ENCODE measurements around the gene KCNQ1.

KCNQ1 gene

GRCh38 chr11:2800655-2801531, 356.1 kb downstream of the KCNQ1 start:
- Histone ChIP-seq H3K9ac (ENCODE audit: low read depth, low read length, poor library complexity, severe bottlenecking) (no peak overlapping the region), H3K4me2 (ENCODE audit: low read depth, low read length, poor library complexity, severe bottlenecking) (no peak overlapping the region), H3K79me2 (ENCODE audit: insufficient read depth, low read length) (no peaks in the 10 kb centered on the region; the same call in 1 of the 2 replicates), H3K4me1 (ENCODE audit: insufficient read depth, low read length, poor library complexity, severe bottlenecking) (peaks cover 8% of the 10 kb centered on the region), H3K27me3 (ENCODE audit: insufficient read depth, low read length, poor library complexity, severe bottlenecking) (no peaks in the 10 kb centered on the region), H3K9me2 (replicated peaks; ENCODE audit: low read depth, low read length) (no peaks in the 10 kb centered on the region), H3K4me3 (ENCODE audit: low read length, poor library complexity, severe bottlenecking) (no peak overlapping the region), H3F3A (ENCODE audit: low read depth) (no peaks in the 10 kb centered on the region), H3K9me3 (ENCODE audit: insufficient read depth, low read depth, low read length) (peaks cover 8% of the 10 kb centered on the region; the same call in 1 of the 2 replicates), H4K20me1 (ENCODE audit: insufficient read depth, low read length, poor library complexity, severe bottlenecking) (no peaks in the 10 kb centered on the region), H3K36me3 (ENCODE audit: insufficient read depth, low read length) (no peaks in the 10 kb centered on the region; the same call in 1 of the 2 replicates), H2AFZ (ENCODE audit: low read length) (no peak overlapping the region)
- TF ChIP-seq CTCF (conservative IDR thresholded peaks at IDR 0.05; ENCODE audit: low read length) (no peak), EZH2phosphoT487 (IDR thresholded peaks at IDR 0.05; ENCODE audit: borderline replicate concordance) (no peak)

GRCh38 chr11:2801711-2802388, 357.0 kb downstream of the KCNQ1 start:
- H3K9ac ChIP-seq (ENCODE audit: low read depth, low read length, poor library complexity, severe bottlenecking), result no peak overlapping the region
- H3K27me3 ChIP-seq (ENCODE audit: insufficient read depth, low read length, poor library complexity, severe bottlenecking), result no peaks in the 10 kb centered on the region

More at GRCh38 chr11:2801711-2802388, 357.0 kb downstream of the KCNQ1 start:
- peaks cover 8% of the 10 kb centered on the region; the same call in 1 of the 2 replicates for H3K9me3 ChIP-seq (ENCODE audit: insufficient read depth, low read depth, low read length)
- H3K4me2 ChIP-seq (ENCODE audit: low read depth, low read length, poor library complexity, severe bottlenecking), result no peak overlapping the region
- H3K36me3 ChIP-seq (ENCODE audit: insufficient read depth, low read length), result no peaks in the 10 kb centered on the region
- no peaks in the 10 kb centered on the region for H3K9me2 ChIP-seq (replicated peaks; ENCODE audit: low read depth, low read length)
- H3K4me1 ChIP-seq (ENCODE audit: insufficient read depth, low read length, poor library complexity, severe bottlenecking), result peaks cover 8% of the 10 kb centered on the region
- H3K4me3 ChIP-seq (ENCODE audit: low read length, poor library complexity, severe bottlenecking), result no peak overlapping the region
- no peaks in the 10 kb centered on the region; the same call in 1 of the 2 replicates for H3K79me2 ChIP-seq (ENCODE audit: insufficient read depth, low read length)
- no peaks in the 10 kb centered on the region for H4K20me1 ChIP-seq (ENCODE audit: insufficient read depth, low read length, poor library complexity, severe bottlenecking)
- H2AFZ ChIP-seq (ENCODE audit: low read length), result no peak overlapping the region
- no peak for TF ChIP-seq CTCF (conservative IDR thresholded peaks at IDR 0.05; ENCODE audit: low read length)
- no peak for TF ChIP-seq EZH2phosphoT487 (IDR thresholded peaks at IDR 0.05; ENCODE audit: borderline replicate concordance)
- no peaks in the 10 kb centered on the region for H3F3A ChIP-seq (ENCODE audit: low read depth)

Measured in Loucy (cell line).